Testis (tissue), 3 donors: ENCODE measurements around the gene ATG10. TPM values are rescaled to one million over a fixed set of nuclear protein-coding genes. Genes with fewer than 3 reads are reported as not detected.
"Not testable (repeated sequence)": the region's sequence is repeated elsewhere in the genome, so short reads cannot be mapped to it uniquely, and the experiment has no call there.

Experiments
- DNase-seq: peaks from one replicate; pipeline ENCODE4 v3.0.0-alpha.2; 2019
- H3K27ac ChIP-seq, 2 donors: fragments of 200-600 bp; sonication (generic); one replicate each; pipeline ENCODE4 v1.5.1; 2019
- H3K27me3 ChIP-seq: fragments of 200-600 bp; sonication (generic); one replicate; pipeline ENCODE4 v1.5.1; 2019
- H3K36me3 ChIP-seq: fragments of 200-600 bp; sonication (generic); one replicate; pipeline ENCODE4 v1.5.1; 2017; ENCODE audit warnings: low read depth; ENCODE audit errors: missing control alignments
- H3K4me1 ChIP-seq: fragments of 200-600 bp; sonication (generic); one replicate; pipeline ENCODE4 v1.5.1; 2019
- H3K4me3 ChIP-seq, 2 donors: fragments of 200-600 bp; sonication (generic); one replicate each; pipeline ENCODE4 v1.5.1; 2017 to 2019
- H3K9me3 ChIP-seq: fragments of 200-600 bp; sonication (generic); one replicate; pipeline ENCODE4 v1.5.1; 2017
- POLR2A ChIP-seq: fragments of 450-650 bp; IDR thresholded peaks from one replicate; pipeline ENCODE4 v1.6.1; 2017; ENCODE audit warnings: antibody characterized with exemption, mild to moderate bottlenecking, moderate library complexity
- WGBS, 2 donors: methylation state at CpG; one replicate each; pipeline ENCODE4 v1.1.5; 2018; 5-methylcytosine and 5-hydroxymethylcytosine counted together
- intact Hi-C: fragments of 100-400 bp; cut with DNase I; formaldehyde crosslinking; loops from one replicate; pipeline ENCODE4 v1.15.1; 2023; ENCODE audit warnings: low total_unique reads
- polyA plus RNA-seq: library from polyadenylated mRNA; stranded (reverse); fragments of 350-450 nt; fragmentation: Illumina TruSeq; extraction: RNeasy Lipid Tissue Mini Kit (QIAGEN cat#74804); gene quantifications from one replicate; pipeline ENCODE4 v1.2.3, GENCODE V29; 2014; ENCODE audit warnings: low read depth, low replicate concordance; ENCODE audit not compliant: insufficient read depth
- total RNA-seq, 2 donors: library from RNA; depleted of rRNA; stranded (reverse); fragments of >200 nt; gene quantifications; one replicate each; pipeline ENCODE4 v1.2.3, GENCODE V29; 2016
- TF ChIP-seq, protein P1 (sequence below), 3 experiments: fragments of 450-650 bp in 2 of 3; fragments of 200-600 bp in 1 of 3; sonication (generic) in 1 of 3; IDR thresholded peaks; one replicate each; pipeline ENCODE4 v1.5.1; 2016 to 2019; ENCODE audit warnings: antibody characterized with exemption in 3 of 3, mild to moderate bottlenecking in 2 of 3, moderate library complexity in 1 of 3

The ATG10 gene
- total and polyA plus RNA-seq, 3 donors from 2014 or later = 10.0 to 15.1 (median 14.4) TPM

DNA sequence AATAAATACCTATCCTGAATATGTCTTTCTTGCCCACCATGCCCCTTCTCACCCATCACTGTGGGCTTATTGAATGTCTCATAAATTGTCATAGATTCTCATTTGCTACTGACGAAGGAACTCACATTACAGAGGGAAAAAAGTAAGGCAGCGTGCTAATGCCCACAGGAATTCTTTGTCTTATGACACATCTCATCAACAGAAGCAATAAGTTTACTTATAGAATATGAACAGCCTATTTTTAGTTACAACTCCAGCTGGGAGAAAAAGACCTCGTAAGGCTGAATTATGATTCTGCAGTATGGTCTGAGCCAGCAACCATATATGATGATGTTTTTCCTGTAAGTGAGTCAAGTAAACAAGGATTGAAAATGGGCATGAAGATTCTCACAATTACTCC is 22.4 kb upstream of the ATG10 start:
- 92 to 93% methylated on average over 3 of the region's 3 CpGs for WGBS, 2 donors
- no peak for TF ChIP-seq POLR2A
- TF ChIP-seq, protein P1, sequence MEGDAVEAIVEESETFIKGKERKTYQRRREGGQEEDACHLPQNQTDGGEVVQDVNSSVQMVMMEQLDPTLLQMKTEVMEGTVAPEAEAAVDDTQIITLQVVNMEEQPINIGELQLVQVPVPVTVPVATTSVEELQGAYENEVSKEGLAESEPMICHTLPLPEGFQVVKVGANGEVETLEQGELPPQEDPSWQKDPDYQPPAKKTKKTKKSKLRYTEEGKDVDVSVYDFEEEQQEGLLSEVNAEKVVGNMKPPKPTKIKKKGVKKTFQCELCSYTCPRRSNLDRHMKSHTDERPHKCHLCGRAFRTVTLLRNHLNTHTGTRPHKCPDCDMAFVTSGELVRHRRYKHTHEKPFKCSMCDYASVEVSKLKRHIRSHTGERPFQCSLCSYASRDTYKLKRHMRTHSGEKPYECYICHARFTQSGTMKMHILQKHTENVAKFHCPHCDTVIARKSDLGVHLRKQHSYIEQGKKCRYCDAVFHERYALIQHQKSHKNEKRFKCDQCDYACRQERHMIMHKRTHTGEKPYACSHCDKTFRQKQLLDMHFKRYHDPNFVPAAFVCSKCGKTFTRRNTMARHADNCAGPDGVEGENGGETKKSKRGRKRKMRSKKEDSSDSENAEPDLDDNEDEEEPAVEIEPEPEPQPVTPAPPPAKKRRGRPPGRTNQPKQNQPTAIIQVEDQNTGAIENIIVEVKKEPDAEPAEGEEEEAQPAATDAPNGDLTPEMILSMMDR (IDR thresholded peaks at IDR 0.05) = no peak
- Histone ChIP-seq H3K27ac (no peak overlapping the region), H3K4me3 (no peak overlapping the region), H3K9me3 (no peaks in the 10 kb centered on the region), H3K36me3 (no peaks in the 10 kb centered on the region), H3K4me1 (peaks cover 5% of the 10 kb centered on the region), H3K27me3 (no peaks in the 10 kb centered on the region)
- intact Hi-C loops = no loop called here
- DNase-seq = no peak

DNA sequence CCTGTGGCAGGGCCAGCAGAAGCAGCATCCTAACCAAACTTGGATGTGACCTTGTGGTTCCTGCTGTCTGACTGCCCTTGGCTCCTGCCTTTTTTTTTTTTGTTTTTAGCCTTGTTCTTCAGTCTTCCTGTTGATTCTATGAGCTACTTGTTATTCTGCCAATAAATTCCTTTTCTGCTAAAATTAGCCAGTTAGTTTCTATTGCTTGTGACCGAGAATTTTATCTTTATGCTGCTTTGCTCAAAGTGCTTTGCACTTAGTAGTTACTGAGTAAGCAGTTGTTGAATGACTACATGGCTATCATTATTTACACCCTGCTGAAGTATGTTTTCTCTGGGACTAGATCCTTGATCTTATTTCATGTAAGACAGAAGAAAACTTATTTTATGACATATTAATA is 20.8 kb upstream of the ATG10 start:
- no peak for DNase-seq
- Histone ChIP-seq H3K4me1 (peaks cover 5% of the 10 kb centered on the region), H3K36me3 (no peaks in the 10 kb centered on the region), H3K27ac (peak overlapping the region; percentile 5 to 64), H3K9me3 (no peaks in the 10 kb centered on the region), H3K27me3 (no peaks in the 10 kb centered on the region), H3K4me3 (no peak overlapping the region)
- intact Hi-C loops = no loop called here
- 14 to 26% methylated on average over 1 of the region's 1 CpG for WGBS, 2 donors
- TF ChIP-seq POLR2A = no peak
- TF ChIP-seq, protein P1 (IDR thresholded peaks at IDR 0.05) = no peak

DNA sequence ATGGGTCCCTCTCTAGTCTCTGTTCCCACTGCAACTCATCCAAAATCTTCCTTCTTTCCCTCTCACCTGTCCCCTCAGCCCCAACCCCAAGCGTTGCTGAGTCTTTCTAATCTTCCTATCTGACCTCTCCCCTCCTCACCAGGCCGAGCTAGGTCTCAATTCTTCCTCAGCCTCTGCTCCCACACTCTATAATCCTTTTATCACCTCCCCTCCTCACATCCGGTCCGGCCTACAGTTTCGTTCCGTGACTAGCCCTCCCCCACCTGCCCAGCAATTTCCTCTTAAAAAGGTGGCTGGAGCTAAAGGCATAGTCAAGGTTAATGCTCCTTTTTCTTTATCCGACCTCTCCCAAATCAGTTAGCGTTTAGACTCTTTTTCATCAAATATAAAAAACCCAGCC is 17.0 kb upstream of the ATG10 start:
- H3K36me3 ChIP-seq, H3K4me1 ChIP-seq, DNase-seq, H3K27ac ChIP-seq, H3K4me3 ChIP-seq, H3K27me3 ChIP-seq, H3K9me3 ChIP-seq, intact Hi-C loops: not testable (repeated sequence)
- WGBS, 2 donors = 68 to 71% methylated on average over 8 of the region's 8 CpGs

DNA sequence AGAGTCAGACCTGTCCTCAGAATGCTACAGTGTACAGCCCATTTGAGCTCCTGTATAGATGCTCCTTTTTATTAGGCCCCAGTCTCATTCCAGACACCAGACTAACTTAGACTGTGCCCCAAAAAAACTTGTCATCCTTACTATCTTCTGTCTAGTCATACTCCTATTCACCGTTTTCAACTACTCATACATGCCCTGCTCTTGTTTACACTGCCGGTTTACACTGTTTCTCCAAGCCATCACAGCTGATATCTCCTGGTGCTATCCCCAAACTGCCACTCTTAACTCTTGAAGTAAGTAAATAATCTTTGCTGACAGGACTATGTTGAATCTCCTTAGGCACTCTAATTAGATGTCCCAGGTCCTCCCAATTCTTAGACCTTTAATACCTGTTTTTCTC is 13.7 kb upstream of the ATG10 start:
- H3K4me3 ChIP-seq, H3K36me3 ChIP-seq, H3K27me3 ChIP-seq, intact Hi-C loops, H3K9me3 ChIP-seq, H3K27ac ChIP-seq, H3K4me1 ChIP-seq, DNase-seq: not testable (repeated sequence)
- 88 to 94% methylated on average over 2 of the region's 2 CpGs for WGBS, 2 donors

DNA sequence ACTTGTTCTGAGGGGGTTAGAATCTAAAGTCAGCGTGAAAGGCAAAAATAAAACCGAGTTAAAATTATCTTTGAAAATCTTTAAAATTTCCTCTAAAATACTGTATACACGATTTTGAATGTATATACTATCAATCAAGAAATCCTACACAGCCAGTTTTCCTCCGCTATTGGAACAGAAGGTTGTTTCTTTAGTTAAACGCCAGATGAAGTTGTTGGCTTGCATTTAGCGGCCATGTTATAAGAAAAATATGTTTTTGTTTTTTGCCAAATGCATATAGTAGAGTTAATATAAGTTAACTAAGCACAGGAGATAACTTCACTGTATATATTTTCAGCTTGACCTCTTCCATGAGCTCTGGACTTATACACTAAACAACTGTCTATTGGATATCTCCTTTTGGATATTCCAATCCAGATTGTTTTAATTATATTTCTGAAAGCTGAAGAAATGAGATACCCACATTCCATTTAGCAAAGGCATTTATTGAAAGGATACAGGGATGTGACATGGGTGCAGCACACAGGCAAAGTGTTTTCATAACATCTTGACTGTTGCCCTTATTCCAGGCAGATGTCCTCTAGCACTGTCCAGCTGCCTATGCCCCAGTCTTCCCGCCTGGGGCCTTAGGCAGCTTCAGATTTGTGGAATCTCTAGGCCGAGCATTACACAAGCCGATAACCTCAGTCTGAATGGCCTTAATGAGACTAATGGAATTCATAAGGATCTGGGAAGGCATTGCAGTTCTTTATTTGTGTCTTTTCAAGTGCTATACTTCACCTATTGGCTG is 10.0 kb upstream of the ATG10 start:
- intact Hi-C loops = no loop called here
- no peak for TF ChIP-seq POLR2A
- TF ChIP-seq, protein P1 (IDR thresholded peaks at IDR 0.05) = no peak
- no peaks in the 10 kb centered on the region for H3K9me3 ChIP-seq
- 89 to 91% methylated on average over 9 of the region's 9 CpGs for WGBS, 2 donors
- H3K27me3 ChIP-seq = no peaks in the 10 kb centered on the region
- no peak overlapping the region for H3K27ac ChIP-seq
- no peak for DNase-seq
- no peaks in the 10 kb centered on the region for H3K4me1 ChIP-seq
- no peak overlapping the region for H3K4me3 ChIP-seq
- H3K36me3 ChIP-seq = no peaks in the 10 kb centered on the region

DNA sequence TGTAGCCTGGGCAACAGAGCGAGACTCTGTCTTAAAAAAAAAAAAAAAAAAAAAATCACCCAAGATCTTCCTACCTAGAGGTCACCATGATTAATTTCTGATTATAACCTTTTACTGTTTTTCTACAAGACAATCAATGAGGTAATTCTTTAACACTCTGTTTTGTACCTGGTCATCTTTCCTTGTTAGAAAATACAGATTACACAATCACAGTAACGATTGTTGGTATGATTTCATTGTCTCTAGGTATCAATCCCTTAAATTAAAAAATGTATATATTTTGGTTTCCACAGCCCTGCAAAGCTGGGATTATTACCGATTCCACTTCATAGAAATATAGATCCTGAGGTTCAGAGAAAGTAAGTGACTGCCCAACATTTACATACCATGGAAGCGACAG is 8.3 kb upstream of the ATG10 start:
- Histone ChIP-seq H3K9me3 (no peaks in the 10 kb centered on the region), H3K4me1 (no peaks in the 10 kb centered on the region), H3K4me3 (no peak overlapping the region), H3K27me3 (no peaks in the 10 kb centered on the region), H3K27ac (no peak overlapping the region), H3K36me3 (no peaks in the 10 kb centered on the region)
- DNase-seq = no peak
- TF ChIP-seq, protein P1 (IDR thresholded peaks at IDR 0.05) = no peak
- TF ChIP-seq POLR2A = no peak
- whole genome bisulfite sequencing, 2 donors = 88 to 96% methylated on average over 4 of the region's 4 CpGs
- intact Hi-C loops = no loop called here
